Stimulated activated CD8-positive, alpha-beta memory T cell treated with anti-CD3 and anti-CD28 coated beads, Interleukin-4, amount 100 ng/mL, for 4 hours (primary cell): Measurements from ENCODE around the gene CADPS.

Experiments used
- DNase-seq, 2 donors: peaks; one replicate each; pipeline ENCODE4 v3.0.0-alpha.2; 2020; ENCODE audit warnings: low read depth in 2 of 2, low spot score in 1 of 2

Gene CADPS

DNA sequence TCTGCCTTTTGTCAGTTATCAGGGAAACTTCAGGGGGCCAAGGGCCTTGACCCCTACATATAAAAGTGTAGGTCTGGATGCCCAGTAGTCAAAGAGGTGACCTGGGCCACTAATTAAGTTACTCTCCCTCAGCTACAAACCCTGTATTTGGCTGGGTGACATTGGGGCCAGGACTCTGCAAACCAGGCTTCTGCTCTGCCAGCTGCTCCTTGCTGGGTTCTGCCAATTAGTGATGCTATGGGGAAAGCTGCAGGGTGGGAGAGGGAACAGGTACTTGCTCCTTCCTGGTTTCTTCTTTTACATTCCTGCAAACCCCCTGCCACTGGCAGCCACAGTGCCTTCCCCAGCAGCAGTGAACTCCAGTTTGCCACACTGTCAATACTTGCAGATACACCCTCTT, 179.2 kb downstream of the CADPS start:
- no peak for DNase-seq

DNA sequence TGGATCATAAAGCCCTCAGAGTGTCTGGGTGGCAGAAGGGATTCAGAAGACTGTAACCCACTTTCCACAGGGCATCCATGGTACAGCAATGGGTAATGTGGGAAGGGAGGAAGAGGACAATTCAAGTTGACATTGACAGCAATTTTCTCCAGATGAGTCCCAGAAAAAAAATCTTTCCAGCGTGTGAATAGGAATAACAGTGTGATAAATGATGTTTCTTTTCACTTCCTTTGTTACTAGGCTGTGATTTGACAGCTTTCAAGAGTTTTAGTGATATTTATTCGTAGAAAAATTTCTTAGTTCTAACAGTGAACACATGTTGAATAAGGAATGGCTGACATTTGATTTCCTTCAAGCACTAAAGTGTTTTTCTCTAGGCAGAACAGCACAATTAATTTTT, 186.4 kb downstream of the CADPS start:
- DNase-seq: no peak

DNA sequence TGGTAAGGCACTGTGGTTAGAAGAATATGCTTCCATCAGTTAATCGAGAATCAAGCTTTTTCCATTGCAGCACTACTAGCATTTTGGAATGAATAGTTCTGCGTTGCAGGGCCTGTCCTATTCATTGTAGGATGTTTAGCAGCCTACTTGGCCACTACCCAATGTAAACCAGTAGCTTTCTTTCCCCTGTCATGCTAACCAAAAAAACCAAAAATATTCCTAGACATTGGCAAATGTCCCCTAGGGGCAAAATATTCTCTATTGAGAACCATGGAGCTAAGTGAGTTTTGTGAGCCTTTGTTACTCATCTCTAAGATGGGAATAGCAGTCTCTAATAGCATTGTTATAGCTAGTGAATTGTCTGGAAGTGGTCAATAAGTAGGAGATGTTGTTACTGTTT, 187.2 kb downstream of the CADPS start:
- no peak for DNase-seq

DNA sequence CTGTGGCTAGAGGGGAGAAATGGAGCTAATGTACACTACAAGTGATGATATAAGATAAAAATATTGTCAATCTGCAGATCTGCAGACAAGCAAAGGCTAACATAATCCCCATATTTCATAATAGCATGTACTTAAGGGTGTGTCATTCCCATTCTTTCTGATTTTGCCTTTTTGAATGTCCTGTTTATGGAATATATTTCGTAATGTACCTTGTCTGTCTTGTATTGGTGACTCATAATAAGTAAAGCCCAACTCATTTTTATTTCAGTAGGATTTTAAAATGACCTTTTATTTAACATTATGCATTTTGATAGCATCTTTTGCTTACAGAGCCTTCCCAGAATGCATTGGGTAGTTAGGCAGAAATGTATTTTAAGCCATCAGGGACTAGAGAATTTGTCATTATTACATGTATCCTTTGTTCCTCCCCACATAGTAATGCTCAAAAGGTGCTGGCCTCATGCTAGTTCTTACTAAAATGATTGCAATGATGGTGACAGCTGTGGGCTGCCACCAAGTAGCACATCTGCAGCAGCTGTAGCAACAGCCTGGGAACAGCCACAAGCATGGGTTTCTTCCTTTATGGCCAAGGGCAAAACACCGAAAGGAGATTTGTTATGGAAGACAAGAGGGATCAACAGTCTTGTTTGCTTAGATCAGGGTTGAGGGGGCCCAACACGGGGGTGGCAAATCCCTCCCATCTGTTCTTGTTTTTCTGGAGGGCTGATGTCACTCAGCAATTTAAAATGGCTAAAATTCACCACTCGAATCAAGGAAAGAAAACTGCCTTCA, 188.5 kb downstream of the CADPS start:
- no peak for DNase-seq

DNA sequence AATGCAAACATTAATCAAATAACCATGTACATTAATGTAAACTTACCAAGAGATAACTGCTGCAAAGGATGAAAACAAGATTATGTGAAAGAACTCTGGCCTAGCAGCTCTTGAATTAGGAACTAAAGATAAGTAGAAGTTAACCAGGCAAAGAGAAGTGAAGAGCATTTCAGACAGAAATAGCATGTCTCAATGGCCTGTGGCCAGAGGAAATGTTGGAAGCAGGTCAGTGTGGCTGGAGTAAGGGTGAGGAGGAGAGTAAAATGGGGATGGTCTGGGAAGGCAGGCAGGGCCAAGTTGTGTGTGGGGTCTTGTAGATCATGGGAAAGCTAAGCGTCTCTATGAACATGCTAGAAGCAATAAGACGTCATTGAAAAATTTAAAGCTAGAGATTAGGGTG, 192.4 kb downstream of the CADPS start:
- no peak for DNase-seq

DNA sequence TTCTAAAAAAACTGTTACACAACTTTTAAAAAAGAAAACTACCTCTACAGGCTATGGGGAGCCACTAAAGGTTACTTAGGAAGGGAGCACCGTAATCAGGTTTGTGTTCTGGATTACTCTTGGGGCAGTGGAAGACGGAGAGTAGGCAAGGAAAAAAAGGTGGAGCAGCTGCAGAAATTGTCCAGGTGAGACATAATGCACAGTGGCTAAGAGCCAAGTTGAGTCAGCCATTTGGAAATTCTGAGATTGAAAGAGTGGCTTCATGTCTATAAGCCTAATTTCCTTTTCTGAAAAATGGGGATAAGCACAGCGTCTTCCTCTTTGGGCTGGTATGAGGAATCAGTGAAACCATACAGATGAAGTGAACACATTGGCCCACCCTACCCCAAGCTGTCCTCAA, 195.2 kb downstream of the CADPS start:
- no peak for DNase-seq

DNA sequence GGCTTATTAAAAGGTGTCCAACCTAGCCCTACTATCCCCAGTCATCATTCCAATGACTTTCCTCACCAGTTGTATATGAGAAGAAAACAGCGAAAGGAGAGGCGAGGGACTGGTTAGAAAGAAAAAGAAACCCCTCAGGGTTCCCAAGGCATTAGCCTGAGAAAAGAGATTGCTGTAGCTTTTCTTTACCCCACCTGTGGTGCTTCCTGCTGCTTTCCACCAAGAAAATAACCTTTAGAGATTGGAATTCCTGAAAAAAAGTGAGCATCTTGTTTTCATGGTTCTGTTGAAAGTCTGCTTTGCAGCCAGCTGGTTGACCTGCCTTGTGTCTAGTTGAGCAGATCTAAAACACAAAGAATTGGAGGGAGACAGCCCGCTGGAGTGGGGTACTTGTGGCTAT, 196.4 kb downstream of the CADPS start:
- no peak for DNase-seq

DNA sequence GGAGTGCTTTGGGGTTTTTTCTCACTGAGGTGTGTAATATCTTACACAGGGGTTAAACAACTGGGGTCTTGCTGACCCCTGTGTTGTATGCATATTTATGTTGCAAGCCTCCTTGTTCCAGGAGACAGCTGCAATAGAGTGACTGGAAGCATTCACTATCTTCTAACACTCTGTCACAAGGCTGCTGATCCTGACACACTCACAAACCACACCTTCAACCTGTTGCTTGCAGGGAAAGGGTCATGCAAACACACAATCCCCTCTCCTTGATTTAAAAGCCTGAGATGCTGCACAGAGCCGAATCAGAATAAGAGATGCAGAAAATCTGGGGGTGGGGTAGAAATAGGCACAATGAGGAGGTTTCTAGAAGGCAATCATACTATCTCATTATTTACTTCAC, 197.3 kb downstream of the CADPS start:
- DNase-seq: no peak

DNA sequence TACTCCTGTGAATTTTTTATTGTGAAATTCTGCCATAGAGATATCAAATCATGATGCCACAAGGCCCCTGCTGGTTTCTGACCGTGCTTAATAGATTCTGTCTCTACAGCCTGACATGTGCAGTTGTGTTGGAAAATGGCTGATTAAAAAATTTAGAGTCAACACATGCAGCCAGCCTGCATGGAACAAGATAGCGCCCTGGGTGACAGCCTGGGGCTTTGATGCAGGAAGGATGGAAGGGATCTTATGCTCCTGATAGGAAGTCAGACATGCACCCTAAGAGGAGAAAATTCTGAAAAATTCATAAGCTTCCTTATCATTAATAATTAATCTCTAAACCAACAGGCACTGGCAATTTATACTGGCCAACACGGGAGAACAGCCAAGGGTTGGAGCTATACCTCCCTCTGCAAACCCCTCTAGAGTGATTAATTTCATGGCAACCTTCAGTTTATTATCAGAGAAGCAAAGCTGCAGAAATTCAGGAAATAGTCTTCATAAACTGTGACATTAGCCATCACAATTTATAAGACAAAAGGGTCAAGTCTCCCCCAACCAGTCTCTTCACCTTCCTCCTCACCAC, 198.4 kb downstream of the CADPS start:
- no peak for DNase-seq

DNA sequence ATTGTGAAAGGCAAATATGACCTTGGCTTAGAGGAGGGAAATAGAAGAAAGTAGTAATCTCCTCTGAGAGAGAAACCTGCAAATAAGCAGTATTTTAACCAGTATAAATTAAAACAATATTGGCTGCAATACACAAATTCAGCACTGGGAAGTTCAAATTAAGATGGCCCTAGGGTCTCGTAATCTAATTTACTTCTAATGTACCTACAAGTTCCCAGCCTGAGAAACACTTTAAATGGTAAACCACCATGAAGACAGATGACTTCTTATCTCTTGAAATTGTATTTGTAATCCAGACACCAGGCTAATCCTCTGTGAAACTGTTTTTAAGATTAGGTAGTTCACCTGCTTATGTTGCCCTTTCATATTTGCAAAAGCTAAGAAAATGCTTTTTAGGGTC, 199.7 kb downstream of the CADPS start:
- no peak for DNase-seq

DNA sequence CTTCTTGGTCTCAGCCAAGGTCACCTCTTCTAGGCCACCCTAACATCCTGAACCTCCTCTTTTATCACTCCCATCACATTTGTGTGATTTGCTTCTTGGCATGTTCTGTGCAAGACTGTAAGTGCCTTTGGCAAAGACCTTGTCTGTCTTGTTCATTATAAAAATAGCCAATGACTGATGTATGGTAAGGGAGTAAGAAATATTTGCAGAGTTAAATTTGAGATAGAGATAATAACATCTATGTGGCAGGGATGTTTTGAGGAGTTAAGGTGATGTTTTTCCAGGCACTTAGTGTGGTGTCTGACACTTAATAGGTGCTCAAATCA, 202.3 kb downstream of the CADPS start:
- DNase-seq: no peak

DNA sequence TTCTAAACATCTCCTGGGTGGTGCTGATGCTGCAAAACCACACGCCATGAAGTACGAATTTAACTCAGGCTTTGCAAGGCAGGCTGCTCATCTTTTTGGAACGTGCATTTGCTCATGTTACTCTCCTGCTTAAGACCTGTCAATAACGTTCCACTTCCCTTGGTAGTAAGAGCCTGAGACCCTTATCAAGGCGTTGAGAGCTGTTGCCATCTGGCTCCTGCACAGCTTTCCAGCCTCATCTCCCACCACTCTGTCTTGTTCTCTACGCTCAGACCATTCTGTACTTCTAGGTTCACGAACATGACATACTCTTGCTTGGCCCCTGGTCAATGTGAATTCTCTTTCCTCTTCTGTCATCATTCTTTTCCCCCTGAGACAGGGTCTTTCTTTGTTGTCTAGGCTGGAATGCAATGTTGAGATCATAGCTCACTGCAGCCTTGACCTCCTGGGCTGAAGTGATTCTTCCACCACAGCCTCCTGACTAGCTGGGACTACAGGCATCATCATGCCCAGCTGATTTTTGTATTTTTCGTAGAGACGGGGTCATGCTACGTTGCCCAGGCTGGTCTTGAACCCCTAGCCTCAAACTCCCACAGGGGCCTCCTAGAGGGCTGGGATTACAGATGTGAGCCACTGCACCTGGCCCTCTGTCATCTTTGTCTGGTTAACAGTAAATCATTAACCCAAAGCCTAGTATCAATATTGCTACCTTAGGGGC, 202.8 kb downstream of the CADPS start:
- no peak for DNase-seq

DNA sequence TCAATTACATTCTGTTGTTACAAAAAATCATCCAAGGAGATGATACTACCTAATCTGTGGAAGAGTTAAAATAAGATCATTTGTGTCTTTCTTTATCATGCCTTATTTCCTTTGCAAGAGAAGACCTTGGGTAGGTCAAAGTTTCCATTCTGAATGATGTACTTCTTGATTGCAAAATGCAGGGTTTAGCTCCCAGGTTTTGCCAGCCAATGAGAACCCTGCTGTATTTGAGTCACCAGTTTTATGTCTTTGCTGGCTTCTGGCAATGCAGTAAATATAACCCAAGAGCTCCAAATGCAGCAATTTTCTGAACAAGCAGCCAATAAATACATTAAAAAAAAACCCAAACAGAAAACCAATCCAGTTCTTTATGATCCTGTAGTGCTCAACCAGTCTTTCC, 204.9 kb downstream of the CADPS start:
- no peak for DNase-seq

DNA sequence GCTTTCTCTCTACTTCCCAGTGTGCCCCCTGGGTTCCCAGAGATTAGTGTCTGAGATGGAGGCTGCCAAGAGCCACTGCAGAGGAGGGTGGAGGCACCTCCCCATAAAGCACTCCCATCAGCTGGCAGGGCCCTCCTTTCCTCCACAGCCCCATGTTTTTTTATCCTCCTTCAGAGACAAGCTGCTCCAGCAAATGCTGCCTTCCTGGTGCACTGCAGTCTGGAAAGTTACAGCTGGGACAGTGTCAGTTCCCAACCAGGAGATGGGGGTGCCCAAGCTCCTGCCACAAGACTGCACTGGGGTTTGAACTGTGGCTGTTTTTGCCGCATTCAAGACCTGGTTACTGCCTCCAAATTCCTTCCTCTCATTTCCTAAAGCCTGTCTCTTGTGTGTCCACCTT, 206.1 kb downstream of the CADPS start:
- no peak for DNase-seq

DNA sequence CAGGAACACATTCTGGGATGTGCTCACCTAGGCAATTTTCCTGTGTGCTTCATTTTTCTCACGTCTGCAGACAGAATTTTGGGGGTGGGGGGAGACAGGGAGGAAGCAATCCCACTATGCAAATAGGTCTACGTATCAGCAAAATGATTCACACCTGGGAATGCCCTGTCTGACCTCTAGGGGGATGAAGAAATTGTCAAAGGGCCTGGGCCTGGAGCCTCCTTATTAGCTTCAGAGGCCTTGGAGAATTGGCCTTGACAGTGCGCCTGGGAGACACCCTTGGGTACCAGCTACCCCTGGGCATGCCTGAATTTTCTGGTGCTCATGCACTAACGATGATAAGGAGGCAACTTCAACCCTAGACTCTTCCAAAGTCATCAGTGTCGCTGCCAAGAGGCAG, 207.5 kb downstream of the CADPS start:
- DNase-seq: no peak

DNA sequence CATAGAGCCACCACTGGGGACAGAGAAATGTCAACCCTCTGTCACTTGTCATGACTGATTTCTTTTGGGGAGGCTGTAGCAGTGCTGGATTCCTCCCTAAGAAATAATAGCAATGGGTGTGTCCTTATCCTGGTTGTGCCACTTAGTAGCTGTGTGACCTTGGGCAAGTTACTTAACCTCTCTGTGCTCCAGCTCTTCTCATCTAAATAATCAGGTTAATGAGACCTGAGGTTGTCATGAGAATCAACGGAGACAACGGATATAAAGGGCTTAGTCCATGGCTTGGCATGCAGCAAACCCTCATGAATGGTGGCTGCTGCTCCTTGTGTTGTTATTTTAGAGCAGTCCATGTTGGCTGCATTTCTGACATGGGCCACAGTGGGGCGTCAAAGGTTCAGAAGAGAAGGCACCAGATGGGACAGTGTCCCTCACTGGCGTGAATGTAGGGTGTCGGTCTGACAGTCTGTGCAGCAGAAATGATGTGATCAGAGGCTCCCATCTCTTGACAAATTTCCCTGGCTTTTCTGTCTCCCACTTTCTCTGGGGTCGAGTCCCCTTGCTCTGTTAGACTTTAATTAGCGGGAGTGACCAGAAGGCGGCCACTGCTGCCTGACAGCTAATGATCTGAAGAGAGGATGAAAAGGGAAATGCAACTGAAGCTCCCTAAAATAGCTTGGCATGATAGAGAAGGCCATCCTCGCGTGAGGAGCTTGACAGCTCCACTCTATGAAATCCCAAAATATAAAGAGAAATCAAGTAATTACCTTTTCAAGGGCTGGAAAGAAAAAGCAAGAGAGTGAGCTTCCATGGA, 209.4 kb downstream of the CADPS start:
- DNase-seq: no peak

DNA sequence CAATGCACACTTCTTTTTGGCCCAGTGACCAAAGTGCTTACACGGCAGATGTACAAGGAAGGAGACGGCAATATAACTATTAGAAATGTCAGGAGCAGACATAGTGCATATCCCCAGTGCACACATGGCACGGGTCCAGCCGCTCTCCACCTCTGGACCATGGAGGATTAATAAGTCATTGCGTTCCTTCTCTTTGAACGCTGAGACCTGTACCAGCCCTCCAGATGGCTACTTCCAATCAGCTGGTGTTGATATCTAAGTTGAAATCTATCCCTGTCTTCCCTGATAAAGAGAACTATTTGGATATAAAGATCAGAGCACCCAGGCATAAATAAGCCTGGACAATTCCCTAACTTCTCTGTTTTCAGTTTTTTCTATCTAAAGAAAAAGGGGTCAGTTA, 212.5 kb downstream of the CADPS start:
- no peak for DNase-seq

DNA sequence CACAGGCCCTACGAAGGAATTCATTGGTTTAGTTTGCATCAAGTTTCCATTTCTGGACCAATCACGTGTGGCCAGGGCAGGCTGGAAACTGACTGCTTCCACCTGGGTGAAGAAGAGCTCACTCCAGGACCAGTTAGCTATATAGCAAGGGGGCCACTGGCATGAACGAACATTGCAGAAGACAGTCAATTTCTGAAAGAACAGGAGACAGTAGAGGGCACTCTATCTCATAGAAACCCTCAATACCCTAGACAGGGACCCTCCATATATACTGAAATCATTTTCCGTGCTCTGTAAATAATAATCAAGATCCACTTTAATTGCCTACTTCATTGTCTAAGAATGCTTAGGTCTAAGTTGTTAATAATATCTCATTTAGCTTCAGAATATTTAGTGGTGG, 215.6 kb downstream of the CADPS start:
- no peak for DNase-seq

DNA sequence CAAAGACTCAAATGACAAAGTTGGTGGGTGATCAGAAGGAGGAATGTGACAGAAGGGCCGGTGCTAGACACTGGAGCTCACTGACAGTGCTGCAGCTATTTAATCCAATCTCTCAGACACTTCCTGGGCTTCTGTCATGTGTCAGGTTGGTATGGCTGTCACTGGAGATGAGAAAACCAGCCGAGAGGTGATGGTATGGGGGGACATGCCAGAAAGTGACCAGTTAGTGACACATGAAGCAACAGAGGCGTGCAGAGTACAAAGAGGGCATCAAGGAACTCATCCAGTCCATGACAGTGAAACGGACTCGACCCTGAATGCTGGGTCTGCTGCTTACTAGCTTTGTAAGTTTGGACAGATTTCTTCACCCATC, 219.5 kb downstream of the CADPS start:
- no peak for DNase-seq

DNA sequence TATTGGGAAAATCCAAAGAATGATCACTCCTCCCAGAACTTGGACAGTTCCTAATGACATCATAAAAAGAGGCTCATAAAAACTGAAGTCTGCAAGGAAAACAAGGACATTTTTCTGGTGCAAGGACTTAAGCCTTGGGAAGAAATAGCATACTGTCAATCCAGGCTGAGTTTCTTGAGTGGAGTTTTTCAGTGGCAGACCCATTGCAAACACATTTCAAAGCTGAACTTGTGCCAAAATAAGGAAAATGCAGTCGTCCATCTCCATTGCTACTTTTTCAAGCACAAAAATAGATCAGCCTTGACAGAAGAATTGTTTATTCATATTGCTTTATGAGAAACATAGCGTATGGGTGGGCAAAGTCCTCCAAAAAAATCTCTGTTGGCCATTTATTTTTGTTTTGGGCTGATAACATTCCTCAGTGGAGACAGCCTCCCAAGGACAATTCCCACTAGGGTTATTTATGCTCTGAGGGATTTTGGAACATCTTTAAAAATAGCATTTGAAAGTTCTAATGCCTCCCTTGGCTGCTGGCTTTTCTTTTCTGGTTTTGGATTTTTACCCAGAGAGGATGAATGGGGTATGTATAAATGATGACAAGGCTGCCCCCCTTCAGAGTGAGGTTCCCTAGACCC, 220.0 kb downstream of the CADPS start:
- DNase-seq: no peak

DNA sequence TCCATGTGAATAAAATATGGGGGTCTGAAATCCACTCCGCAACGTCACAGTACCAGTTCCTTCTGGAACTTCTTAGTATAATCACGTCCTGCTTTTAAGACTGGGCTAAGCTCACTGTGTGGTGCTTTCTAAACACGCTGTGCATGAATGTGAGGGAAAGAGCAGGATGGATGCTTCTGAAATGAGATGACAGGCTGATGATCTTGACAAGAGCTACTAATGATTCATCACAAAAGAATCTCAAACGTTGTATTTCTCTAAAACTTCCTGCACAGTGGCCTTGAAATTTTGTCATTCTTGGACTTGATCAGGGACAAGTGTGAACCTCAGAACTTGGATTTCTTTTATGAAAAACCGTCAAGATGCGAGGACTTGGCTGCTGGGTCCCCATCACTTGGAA, 221.4 kb downstream of the CADPS start:
- no peak for DNase-seq
